Effector CD8-positive, alpha-beta T cell (primary cell): ENCODE data around the gene LRRC4C.

Experiments
- DNase-seq: peaks from one replicate; lab custom pipeline; 2025; lab: John Stamatoyannopoulos, UW

The LRRC4C gene

DNA sequence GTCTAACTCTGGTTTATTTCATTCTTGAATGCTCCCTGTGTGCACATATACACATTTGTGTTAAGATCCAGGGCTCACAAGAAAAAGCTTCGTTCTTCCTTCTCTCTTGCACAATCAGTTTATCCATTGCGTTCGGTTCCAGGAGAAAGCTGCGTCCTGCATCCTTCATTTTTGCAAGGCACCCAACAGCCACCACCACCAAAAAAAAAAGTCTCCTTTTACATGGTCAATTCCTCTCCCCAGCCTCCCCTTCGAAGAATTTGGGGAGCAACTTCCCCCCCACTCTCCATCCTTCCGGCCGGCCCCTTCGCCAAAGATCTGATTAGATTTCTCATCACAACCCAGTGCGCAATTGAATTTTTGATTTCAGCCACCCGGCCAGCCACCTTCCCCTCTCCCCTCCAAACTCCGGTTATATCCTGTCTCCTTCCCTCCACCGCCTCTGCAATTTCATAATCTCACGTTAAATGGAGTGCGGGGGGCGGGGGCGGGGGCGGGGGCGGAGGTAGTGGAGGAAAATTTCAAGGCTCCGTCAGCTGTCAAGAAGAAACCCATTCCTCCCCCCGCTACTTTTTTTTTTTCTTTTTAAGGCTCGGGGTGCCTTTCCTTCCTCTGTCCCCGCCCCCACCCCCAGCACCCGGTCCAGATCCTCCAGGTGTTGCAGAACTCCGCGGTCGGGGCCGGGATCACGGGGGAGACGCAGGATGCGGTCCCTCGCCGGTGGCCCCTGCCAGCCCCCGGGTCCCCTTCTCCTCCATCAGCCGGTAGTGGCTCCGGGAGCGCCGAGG lies 1166.5 kb downstream of the LRRC4C start:
- no peak for DNase-seq

DNA sequence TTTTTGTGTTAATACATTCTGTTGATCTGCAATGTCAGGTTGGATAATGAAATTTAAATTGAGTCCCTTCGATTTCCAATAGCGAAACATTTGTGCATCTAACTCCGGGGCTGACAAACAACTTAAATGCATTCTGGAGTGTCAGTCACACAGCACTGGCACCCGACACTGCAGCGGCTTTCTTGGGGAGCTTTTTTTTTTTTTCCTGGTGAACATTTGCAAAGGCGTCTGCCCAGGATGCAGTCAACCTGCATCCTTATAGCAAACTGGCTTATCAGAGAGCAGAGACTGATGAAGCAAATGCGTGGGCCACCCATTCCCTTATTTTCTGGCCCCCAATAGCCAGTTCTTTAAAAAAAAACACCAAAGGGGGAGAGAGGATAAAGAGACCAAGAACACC lies 1167.7 kb downstream of the LRRC4C start:
- no peak for DNase-seq

DNA sequence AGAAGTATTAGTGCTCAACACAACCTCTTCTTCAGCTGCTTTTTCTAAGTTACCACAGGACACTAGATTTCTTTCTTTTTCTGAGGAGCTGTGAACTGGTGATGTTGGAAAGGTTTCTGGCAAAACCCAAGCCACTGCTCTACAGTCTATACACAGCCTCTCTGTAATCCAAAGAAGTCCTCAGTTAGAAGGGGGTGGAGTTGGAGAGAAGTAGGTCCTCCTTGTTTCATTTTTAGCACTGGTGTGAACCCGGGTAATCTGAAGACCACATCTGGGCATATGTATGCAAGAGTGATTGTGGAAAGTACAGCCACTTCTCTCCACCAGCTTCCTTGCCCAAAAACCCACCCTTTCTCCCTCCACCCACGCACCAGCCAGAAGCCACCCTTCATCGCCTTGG lies 1168.1 kb downstream of the LRRC4C start:
- no peak for DNase-seq

DNA sequence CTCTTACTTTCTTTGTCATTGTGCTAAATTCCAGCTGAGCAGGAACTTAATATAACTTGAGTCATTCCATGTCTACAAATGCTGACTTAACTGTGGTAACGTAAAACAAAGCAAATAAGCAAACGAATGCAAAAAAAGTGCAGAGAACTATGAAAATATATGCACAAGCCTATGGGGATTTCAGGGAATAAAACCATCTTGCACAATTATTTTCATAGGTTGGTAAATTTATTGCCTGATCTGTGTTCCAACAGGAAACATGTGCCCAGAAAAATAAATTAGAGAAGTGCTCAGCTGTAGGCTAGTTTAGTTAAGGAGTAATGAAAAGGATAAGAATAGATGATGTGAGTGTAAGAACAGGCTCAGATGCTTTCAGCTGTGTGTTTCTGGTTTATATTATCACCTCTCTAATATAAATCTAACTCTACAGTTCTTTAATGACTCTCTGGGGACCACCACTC lies 1169.3 kb downstream of the LRRC4C start:
- DNase-seq, result no peak

DNA sequence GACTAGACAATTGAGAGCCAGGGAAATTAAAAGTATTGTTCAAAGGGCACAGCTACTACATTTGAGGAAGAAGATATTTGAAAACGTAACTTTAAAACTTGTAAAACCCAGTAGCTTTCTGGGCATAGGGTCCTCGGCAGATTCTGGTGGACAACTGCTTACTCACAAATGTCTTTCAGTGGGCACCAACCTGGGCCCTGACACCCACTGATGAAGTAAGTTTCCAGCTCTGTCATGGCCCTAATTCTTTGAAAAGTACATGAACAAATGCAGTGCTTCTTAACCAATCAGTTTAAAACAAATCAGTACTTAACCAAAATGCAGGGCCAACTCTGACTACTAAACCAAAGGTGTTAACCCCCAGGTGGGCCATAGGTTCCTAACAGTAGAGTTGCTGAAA lies 1170.1 kb downstream of the LRRC4C start:
- DNase-seq, result no peak

DNA sequence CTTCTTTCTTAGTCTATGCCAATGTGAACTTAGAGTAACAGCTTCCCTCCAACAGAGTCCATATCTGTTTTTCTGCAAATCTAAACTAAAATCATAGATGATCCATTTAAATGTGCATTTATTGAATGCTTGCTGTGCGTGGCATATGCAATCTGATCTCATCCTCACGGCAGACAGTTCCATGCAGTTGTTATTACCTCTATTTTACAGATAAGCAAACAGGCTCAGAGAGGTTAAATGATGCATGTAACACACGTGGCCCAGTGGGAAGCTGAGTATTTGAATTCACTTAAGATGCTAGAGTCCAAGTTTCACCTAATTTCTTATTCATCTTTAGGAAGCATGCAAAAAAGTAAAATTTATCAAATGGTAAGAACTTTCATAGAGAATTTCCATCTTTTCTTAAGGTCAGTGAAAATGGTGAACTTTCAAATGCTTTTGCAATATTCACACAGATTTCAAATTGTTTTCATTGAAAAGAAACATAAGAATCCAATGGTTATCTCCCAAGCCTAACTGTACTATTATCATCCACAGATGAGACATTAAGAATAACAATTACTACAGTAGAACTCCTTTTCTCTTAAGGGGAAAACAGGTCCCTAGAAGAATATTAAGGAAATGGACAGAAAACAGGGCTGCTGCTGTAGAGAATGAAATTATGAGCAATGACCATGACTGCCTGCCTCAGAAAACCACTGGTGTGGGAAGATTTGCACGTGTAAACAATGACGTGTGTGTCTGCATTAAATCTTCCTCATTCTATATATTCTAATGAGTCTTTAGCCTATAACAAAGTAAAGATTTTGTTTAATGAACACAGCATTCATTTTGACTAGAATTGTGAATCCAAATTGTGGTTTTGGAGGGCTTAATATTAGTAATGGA lies 1171.3 kb downstream of the LRRC4C start:
- DNase-seq, result no peak

DNA sequence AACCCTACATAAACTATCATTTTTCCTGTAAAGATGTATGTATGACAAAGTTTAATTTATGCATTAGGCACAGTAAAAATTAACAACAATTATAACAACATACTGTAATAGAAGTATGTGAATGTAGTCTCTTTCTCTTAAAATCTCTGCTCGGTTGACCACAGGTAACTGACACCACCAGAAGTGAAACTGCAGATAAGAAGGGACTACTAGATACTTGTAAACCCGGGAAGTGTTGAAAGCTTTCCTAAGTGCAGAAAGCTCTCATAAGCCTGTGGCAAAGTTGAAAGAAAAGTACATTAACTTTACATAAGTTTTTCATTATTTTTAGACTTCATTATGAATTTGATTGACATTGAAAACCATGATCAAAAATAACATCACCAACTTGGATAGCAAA lies 1173.3 kb downstream of the LRRC4C start:
- no peak for DNase-seq

DNA sequence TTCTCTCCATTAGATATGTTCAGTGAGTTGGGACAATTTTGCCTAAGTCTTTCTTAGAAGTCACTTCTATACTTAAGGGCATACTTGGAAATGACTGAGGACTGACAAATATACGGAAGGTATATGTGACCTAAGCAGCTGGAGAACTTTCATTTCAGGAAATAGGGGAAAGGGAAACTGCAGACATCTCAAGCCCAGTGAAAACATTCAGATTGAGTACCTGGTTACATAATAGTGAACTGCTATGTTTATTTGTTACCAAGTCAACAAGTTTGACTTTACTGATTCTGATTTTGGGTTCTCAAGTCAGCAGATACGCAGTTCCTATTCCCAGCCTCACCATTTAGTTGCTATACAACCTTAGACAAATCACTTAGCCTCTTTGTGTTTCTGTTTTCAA lies 1173.9 kb downstream of the LRRC4C start:
- no peak for DNase-seq

DNA sequence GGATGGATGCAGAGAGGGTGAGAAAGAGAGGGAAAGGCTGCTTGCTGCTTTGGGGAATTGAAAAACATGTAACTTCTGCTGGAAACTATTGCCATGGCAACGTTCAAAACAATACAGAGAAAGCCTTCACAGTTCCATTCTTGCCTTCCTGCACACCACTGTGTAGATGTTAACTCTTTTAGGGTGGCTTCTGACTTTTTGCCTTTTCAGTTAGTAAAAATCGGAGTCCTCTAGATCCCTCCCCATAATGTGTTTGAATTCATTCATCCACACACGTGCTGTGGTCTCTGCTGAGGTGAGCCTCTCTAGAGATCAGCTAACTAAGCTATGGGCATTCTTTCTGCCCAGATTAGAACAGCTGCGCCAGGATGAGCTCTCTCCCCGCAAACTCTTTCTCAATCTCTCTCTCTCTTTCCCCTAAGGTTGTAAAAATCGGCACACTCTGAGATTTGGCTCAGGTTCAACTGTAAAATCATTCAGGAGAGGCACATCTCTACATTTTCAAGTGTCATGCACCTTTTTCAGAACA lies 1178.3 kb downstream of the LRRC4C start:
- no peak for DNase-seq

DNA sequence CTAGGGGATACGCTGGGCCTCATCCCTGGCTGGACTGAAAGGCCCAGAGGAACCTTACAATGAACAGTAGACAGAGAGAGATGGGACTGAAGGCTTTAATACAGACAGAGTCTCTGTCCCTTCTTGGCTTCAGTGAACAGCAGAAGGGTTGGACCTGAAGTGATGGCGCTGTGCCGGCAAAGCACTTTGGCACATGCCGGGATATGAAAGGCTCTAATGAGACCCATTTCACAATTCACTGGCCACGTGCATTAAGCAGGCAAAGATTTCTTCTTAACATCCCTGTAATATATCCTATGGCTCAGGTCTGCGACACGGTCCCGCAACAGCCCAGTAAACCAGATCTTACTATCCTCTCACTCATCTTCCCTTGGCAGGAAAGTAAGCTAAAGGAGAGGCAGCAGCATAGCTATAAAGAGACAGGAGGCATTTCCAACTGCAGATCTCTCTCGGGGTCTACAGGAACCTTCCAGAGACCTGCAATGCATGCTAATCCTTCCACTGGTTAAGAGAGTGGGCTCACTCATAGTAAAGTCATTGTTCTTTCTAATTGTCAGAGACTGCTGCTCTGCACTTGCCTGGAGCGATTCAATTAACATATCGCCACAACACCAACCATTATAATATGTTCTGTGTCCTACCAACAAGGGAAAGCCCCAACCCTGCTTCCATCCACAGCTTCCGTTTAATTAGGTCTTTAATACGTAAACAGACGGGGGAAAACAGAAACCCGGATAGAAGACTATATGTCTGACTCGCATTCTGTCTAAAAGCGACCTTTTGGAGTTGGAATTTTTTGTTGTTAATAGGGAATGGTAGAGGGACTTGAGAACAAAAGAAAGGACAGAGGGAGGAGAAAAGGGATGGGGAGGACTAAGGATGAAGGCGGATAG lies 1179.0 kb downstream of the LRRC4C start:
- DNase-seq, result no peak

DNA sequence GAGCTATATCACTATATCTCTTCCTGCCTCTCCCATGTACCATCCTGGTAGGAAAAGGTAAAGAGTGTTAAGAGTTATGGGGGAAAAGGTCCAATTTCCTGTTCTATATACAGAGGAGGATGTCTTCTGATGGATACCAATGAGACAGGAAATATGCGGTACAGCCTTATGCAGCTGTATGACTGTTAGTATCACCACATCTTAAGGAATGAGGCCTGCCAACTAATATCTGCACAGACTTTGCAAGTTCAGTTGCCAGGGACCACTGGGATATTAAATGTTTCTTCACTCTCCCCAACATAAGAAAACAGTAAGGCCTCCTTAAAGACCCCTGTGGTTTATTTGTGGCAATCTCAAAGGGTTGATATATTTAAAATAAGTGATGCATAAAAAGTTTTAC lies 1182.5 kb downstream of the LRRC4C start:
- DNase-seq, result no peak

DNA sequence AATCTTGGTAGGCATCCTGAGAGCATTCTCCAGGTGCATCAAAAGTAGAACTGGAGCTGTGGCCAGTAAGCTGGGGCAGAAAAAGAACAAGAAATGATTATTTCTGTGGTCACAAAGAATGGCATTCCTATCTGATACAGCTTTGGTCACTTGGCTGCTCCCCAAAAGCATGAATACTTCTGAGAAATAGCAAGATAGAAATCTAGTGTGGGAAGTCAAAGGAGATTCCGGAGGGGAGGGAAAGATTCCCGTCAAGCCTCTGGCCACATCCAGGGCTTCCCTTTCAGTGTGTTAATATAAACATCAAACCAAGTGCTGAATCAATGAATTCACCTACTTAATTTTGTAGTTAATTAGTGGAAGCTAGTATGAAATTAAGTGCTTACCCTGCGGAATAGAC lies 1185.4 kb downstream of the LRRC4C start:
- DNase-seq, result no peak

DNA sequence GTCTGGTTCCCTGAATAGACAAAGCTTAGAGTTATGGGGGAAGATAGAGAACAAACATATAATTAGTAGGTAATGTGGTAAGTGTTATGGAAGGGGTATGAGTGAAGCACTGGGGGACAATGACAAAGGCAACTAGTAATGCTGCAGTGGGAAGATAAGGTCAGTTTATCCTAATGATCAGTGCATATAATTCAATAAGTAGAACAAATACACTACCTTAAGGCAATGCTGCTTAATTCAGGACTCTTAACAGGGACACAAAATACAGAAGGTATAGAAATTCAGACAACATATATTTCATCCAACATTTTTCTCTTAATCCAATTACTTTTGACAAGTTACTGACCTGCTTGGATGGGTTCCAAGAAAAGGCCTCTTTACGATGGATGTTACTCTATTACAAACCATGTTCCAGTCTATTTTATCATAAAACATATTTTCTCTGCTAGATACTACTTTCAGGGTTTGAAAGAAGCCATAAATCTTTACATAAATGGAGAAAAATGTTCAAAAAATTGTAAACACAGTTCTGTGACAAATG lies 1186.2 kb downstream of the LRRC4C start:
- no peak for DNase-seq

DNA sequence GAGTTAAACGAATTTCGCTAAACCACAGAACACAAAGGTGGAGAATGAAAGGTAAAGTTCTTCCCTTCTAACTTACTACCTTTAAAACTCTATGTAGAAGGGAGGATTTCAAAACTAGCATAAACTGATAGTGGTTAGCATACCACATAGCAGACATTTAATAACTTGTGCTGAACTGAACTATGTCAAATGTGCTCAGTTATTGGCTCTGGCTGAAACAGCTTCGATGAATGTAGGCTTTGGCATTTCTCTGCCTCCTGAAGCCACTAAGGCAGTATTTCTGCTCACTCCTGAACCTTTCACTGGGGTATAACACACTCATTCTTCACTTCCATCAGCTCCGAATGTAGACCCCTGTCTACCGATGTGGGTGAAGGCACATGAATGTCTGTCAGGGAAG lies 1188.1 kb downstream of the LRRC4C start:
- no peak for DNase-seq

DNA sequence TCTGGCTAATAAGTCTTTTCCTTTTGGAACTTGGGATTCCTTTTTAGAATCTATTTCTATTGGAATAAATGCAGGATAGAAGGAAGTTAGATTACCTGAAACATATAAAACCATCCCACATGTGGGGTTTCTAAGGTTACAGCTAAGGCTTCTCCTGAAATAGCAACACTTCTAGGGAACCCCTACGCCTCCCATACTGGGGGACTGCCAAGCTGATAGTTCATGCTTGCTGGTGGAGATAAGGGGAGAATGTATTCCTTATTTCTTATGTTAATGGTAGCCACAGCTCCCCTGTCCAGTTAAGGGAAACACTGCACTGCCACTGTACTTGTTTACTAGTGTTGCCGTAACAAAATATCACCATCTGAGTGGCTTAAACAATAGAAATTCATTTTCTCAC lies 1189.6 kb downstream of the LRRC4C start:
- DNase-seq, result no peak

DNA sequence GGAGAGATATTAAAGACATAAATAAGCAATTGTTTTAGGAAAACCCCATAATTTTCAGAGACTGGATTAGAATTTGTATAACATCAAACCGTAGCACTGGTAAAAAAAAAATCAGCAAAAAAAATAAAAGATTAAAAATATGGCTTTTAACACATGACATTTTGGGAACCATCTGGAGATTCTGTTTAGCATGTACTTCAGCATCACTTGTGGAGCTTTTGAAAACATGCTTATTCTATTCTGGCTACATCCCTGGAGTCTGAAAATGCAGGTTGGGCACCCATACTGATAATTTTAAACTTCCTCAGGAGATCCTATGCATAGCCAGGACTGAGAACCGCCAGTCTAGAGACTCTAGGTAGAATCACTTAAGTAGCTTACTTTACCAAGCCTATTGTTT lies 1190.9 kb downstream of the LRRC4C start:
- no peak for DNase-seq

DNA sequence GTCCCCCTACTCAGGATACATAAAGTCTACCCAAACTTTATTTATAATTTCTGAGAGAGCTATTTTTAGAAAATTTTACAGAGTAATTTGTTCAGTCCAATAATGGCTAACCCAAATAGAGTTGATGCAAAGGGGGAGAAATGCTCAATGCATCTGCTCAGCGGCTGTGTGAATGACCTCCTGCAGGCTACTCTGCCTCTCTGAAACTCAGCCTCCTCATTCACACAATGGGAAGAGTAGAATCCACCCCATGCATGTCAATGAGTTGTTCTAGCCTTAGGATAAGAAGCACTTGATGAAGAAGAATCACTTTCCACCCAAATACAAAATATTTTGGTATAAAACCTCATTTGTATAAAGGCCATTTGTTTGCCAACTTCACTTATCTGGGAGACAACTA lies 1204.0 kb downstream of the LRRC4C start:
- no peak for DNase-seq

DNA sequence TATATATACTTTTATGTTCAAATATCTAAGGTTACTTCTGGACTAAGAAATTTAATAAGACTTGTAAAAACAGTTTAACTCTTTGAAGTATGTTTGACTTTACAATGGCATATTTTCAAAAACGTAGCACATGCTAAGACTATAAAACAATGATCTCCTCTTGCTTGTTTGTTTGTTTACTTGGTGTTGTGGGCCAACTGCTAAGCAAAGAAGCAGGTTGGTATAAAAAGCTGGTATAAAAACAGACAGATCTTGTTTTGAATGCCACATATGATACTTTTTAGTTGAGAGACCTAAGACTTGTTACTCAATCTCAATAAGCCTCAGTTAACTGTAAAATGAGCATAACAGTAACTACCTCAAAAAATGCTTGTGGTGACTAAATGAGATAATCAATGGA lies 1206.3 kb downstream of the LRRC4C start:
- DNase-seq, result no peak

DNA sequence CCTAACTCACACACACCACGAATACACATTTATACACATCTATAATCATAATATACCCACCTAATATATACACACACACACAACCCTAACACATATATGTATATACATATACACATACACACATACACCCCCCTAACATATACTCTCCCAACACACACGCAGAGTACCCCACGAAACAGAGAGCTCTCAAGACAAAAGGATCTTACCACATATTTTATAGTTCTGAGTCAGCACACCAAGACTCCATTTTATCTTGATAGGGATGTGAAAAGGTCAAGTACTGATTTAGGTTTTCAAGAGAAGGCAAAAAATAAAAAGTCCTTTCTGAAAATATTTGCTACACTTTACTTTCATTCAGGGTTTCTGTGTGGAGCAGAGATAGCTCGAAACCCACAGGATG lies 1207.2 kb downstream of the LRRC4C start:
- DNase-seq, result no peak

DNA sequence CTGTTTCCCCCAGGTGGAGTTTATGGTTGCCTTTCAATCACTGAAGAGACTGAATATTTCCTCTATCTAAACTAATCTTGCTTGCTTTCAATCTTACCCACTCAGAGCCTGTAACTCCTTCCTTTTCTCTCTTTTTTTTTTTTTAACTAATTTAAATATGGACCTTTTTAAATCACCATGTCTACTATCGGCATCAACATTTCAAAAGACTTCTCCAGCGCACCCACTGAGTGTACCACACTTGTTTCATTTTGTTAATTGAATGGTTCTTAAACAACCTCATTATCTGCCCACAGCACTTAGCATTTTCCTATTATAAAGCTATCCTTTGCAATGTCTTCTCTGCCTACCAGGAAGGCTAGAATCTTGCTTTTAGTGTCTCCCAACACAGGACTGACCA lies 1212.5 kb downstream of the LRRC4C start:
- DNase-seq, result no peak

DNA sequence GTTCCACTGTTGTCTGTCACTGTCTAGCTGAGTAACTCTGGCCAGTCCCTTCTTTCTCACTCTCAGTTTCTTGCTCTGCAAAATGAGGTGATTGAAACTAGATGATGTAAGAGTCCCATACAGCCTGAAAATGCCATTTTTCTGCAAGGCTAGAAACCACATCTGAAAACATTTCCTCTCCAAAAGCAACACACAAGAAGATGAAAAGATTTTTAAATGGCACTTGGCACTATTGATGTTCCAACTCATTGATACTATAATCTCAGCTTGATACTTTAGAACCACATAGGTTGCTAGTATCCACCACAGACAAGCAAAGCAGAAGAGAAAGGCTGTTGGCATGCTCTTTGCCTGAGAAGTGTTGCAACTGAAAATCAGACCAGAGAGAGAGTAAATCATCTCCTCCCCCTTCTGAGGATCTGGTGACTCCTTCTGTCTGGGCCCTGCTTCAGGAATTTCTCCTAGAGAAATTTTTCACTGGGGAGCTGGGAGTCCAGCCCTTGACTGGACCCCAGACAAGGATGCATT lies 1217.9 kb downstream of the LRRC4C start:
- DNase-seq, result no peak
